ENCODE results near the gene TMEM130.
"Not testable (repeated sequence)": the region's sequence is repeated elsewhere in the genome, so short reads cannot be mapped to it uniquely, and the experiment has no call there.

TMEM130 gene

GRCh38 chr7:98875501-98875900, 5.7 kb upstream of the TMEM130 start:
- no peak for FAIRE-seq

- FAIRE-seq, result no peak
These were observed 5.1 kb upstream of the TMEM130 start for GRCh38 chr7:98874942-98875341.

- not testable (repeated sequence) for FAIRE-seq
These were observed 3.8 kb upstream of the TMEM130 start for GRCh38 chr7:98873610-98874009.

GRCh38 chr7:98872328-98872924, 2.6 kb upstream of the TMEM130 start:
- no peak for FAIRE-seq

- FAIRE-seq, result no peak
These were observed 1.1 kb upstream of the TMEM130 start for GRCh38 chr7:98870807-98871491.

GRCh38 chr7:98870121-98870651, 372 bp upstream of the TMEM130 start:
- no peak for FAIRE-seq

- no peak for FAIRE-seq
These were observed 702 bp downstream of the TMEM130 start for GRCh38 chr7:98869027-98869596.

GRCh38 chr7:98868450-98868849, 1.4 kb downstream of the TMEM130 start:
- FAIRE-seq, result no peak

- FAIRE-seq, result no peak
These were observed 3.0 kb downstream of the TMEM130 start for GRCh38 chr7:98866765-98867164.

- FAIRE-seq, result no peak
These were observed 3.5 kb downstream of the TMEM130 start for GRCh38 chr7:98866351-98866750.

- no peak for FAIRE-seq
These were observed 4.9 kb downstream of the TMEM130 start for GRCh38 chr7:98864731-98865453.

- no peak for FAIRE-seq
These were observed 6.2 kb downstream of the TMEM130 start for GRCh38 chr7:98863601-98864000.

- no peak for FAIRE-seq
These were observed 6.9 kb downstream of the TMEM130 start for GRCh38 chr7:98862716-98863420.

GRCh38 chr7:98862203-98862602, 7.6 kb downstream of the TMEM130 start:
- FAIRE-seq, result no peak

- FAIRE-seq, result no peak
These were observed 9.7 kb downstream of the TMEM130 start for GRCh38 chr7:98860071-98860470.

- no peak for FAIRE-seq
These were observed 14.0 kb downstream of the TMEM130 start for GRCh38 chr7:98855610-98856422.

- FAIRE-seq, result no peak
These were observed 17.0 kb downstream of the TMEM130 start for GRCh38 chr7:98852826-98853225.

- no peak for FAIRE-seq
These were observed 20.9 kb downstream of the TMEM130 start for GRCh38 chr7:98848918-98849317.

GRCh38 chr7:98842552-98842951, 27.3 kb downstream of the TMEM130 start:
- FAIRE-seq, result not testable (repeated sequence)

GRCh38 chr7:98841179-98841997, 28.4 kb downstream of the TMEM130 start:
- FAIRE-seq, result peak; percentile 38

GRCh38 chr7:98840722-98841121, 29.1 kb downstream of the TMEM130 start:
- no peak for FAIRE-seq
